SH-SY5Y (cell line): ENCODE measurements around the gene OOSP4B.

ENCODE experiments used
- GATA2 ChIP-seq: IDR thresholded peaks from 2 replicates; pipeline ENCODE4 v1.6.1; 2011; ENCODE audit warnings: mild to moderate bottlenecking, low read depth, low read length
- GATA3 ChIP-seq: IDR thresholded peaks from 2 replicates; pipeline ENCODE4 v1.6.1; 2011; ENCODE audit warnings: low read depth, mild to moderate bottlenecking, low read length, moderate library complexity

GRCh38 chr11:60064111-60064510 lies 47.1 kb downstream of the OOSP4B start:
- TF ChIP-seq GATA2 (no peak), GATA3 (no peak)
